GM21576 (cell line): ENCODE measurements around the gene PPP6R2.
"Not testable (repeated sequence)": the region's sequence is repeated elsewhere in the genome, so short reads cannot be mapped to it uniquely, and the experiment has no call there.

Experiments used
- ATAC-seq: cut with Tn5 transposase; IDR thresholded peaks from one replicate; pipeline ENCODE4 v1.9.1; 2021; ENCODE audit warnings: mild to moderate bottlenecking, moderate library complexity; ENCODE audit not compliant: unreplicated experiment

Gene PPP6R2

DNA sequence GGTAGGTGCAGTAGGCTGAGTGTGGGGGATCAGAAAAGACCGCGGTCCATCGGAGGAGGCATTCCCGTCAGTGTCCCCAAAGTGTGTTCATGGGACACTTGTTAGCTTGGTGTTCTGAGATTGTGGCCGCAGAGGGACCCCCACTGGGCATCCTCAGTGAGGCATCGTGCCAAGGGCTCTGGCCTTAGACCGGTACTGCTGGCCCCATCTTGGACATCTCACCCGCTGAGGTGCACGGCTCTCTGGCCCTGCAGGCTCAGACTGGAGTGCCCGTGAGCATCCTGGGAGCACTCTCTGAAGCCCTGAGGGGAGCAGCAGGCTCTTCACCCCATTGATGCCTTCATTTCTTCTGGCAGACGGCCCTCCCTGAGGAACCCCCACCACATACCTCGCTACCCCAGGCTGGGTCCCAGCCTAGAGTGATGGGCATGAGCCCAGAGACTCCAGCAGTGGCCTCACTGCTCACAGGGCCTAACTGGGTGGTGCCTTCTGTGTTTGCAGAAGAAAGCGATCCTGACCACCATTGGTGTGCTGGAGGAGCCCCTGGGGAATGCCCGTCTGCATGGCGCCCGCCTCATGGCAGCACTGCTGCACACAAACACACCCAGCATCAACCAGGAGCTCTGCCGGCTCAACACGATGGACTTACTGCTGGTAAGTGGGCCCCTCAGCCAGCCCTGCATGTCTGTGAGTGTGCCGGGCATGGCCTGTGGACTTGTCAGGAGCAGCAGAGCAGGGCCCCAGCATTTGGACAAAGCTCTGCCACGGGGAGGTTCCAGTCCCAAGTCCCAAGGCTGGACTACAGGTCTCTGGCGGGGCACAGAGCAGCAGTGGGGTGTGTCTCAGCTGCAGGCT is 80.1 kb downstream of the PPP6R2 start:
- ATAC-seq = no peak

GRCh38 chr22:50423956-50424355 is 80.8 kb downstream of the PPP6R2 start:
- ATAC-seq = no peak

DNA sequence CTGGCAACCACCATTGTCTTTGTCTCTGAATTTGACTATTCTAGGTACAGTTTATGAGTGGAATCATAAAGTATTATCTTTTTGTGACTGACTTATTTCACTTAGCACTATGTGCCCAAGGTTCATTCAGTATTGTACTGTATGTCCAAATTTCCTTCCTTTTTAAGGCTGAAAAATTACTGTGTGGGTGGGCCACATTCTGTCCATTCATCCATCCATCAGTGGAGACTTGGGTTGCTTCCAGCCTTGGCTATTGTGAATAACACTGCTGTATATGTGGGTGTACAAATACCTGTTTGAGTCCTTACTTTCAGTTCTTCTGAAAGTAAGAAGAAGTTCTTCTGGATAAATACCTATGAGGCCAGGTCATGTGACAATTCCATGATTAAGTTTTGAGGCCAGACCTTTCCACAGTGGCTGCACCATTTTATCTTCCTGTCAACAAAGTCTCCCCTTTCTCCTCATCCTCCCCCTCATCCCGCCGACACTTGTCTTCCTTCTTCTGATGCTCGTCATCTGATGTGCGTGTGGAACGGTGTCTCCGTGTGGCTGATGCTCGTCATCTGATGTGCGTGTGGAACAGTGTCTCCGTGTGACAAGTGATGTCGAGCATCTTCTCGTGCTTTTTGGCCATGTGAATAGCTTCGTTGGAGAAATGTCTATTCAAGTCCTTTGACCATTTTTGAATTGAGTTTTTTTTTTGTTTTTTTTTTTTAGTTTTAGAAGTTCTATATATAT is 82.2 kb downstream of the PPP6R2 start:
- ATAC-seq = no peak

DNA sequence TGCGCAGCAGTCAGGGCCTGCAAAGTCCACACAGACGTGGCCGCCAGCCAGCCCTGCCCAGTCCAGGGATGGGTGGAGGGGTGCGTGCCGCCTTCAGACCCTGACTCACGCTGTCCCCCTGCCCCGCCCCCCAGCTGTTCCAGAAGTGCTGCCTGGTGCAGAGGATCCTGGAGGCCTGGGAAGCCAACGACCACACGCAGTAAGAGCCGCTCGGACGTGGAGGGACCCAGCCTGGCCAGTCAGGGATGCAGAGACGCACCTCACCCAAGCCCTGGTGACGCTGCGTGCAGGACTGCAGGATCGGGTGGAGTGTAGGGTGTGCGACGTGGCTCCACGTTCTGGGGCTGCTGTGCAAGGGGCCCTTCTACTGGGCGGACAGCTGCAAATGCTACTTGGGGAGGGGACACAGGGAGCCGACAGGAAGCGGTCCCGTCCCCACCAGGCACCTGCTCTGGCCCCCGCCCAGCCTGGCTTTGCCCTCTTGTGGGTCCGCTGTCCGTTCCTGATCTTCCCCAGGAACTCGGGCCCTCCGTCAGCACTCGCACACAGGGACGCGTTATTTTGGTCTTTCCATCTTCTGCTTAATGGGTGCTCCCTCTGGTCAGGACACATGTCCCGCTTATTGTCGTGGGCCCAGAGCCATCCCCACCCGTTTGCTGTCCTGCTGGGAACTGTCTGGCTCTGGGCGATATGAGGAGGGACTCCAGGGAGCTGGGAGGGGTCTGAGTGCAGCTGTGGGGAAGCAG is 89.2 kb downstream of the PPP6R2 start:
- ATAC-seq = no peak

DNA sequence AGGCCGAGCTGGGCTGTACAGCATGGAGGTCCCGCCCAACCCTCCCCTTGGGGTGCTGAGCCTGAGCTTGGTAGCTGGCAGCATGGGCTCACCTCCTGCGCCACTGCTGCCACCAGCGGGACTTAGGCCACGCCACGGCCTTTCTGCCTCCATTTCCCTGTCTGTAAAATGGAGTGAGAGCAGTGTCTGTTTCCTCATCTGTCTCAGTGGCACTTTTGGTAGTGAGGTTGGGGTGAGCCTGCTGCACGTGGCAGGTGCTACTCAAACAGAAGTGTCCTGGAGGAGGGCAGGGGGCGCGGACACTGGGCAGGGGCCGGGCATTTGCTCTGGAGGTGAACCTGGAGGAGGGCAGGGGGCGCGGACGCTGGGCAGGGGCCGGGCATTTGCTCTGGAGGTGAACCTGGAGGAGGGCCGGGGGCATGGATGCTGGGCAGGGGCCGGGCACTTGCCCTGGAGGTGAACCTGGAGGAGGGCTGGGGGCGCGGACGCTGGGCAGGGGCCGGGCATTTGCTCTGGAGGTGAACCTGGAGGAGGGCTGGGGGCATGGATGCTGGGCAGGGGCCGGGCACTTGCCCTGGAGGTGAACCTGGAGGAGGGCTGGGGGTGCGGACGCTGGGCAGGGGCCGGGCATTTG is 89.9 kb downstream of the PPP6R2 start:
- not testable (repeated sequence) for ATAC-seq

- no peak for ATAC-seq
These were observed 91.7 kb downstream of the PPP6R2 start for GRCh38 chr22:50434849-50435248.

DNA sequence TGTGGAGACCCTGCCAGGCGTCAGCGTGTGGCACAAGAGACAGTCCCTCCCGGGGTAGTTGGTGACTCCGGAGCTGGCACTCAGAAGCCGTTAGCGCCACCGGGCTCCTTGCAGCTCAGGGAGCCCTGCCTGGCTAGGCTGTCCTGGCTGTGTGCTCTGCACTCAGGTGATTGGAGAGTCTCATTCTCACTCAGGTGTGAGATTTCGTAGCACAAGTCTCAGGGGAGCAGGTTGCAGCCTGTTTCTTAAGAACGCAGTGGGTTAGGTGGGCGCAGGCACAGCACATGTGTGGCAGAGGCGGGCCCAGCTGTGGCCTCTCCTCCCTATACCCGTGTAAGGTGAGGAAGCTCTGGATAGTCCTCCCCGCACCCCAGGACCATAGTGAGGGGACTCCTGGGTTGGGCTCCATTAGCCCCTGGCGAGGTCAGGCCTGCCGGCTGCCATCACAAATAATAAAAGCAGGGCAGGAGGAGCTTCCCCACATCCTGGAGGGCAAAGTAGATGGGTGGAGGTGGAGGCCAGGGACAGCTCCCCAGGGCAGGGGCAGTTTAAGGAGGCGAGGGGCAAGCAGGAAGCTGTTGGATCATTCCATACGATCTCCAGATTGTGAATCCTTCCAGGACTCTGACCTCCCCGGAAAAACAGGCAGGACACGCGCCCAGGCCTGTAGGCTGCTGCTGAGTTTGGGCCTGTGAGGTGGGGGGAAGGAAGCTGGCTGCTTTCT is 92.3 kb downstream of the PPP6R2 start:
- no peak for ATAC-seq

GRCh38 chr22:50436015-50436830 is 93.1 kb downstream of the PPP6R2 start:
- no peak for ATAC-seq

- ATAC-seq = no peak
These were observed 93.8 kb downstream of the PPP6R2 start for GRCh38 chr22:50436841-50437341.

- no peak for ATAC-seq
These were observed 94.6 kb downstream of the PPP6R2 start for GRCh38 chr22:50437511-50438304.

GRCh38 chr22:50438305-50439275 is 95.5 kb downstream of the PPP6R2 start:
- no peak for ATAC-seq

DNA sequence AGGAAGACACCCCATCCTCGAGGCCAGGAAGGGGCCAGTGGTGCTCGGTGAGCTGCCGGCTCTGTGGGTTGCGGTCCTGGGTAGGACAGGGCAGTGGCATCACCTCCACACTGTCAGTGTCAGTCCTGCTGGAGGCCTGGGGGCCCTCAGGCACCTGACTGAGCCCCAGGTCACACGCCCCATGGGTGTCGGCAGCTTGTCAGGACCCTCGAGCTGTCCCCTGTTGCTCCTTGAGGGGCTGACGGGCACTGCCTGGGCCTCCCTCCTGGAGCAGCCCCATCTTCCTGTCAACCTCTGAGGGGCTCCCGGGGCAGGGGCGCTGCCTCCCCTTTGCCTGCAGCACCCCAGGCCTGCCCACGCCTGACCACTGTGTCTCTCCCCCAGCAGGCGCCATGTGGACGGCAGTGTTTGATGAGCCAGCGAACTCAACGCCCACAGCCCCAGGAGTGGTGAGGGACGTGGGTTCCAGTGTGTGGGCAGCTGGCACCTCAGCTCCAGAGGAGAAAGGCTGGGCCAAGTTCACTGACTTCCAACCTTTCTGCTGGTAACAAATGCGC is 96.3 kb downstream of the PPP6R2 start:
- ATAC-seq = no peak

DNA sequence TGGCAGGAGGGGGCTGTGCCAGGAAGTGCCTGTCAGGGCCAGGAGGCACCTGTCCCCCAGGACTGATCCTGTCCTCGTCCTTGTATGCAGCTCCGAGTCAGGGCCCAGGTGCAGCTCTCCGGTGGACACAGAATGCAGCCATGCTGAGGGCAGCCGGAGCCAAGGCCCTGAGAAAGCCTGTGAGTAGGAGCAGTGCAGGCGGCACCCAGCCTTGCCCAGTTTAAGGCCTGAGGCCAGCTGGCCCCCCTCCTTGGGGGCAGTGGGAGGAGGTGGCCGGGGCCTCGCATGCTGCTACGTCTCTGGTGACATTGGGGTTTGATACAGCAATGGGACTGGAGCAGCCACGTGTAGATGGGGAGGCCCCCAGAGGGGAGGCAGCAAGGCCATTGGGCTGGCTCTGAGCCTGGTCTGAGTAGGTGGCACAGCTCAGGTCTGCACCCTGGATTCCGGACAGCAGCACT is 96.8 kb downstream of the PPP6R2 start:
- no peak for ATAC-seq

DNA sequence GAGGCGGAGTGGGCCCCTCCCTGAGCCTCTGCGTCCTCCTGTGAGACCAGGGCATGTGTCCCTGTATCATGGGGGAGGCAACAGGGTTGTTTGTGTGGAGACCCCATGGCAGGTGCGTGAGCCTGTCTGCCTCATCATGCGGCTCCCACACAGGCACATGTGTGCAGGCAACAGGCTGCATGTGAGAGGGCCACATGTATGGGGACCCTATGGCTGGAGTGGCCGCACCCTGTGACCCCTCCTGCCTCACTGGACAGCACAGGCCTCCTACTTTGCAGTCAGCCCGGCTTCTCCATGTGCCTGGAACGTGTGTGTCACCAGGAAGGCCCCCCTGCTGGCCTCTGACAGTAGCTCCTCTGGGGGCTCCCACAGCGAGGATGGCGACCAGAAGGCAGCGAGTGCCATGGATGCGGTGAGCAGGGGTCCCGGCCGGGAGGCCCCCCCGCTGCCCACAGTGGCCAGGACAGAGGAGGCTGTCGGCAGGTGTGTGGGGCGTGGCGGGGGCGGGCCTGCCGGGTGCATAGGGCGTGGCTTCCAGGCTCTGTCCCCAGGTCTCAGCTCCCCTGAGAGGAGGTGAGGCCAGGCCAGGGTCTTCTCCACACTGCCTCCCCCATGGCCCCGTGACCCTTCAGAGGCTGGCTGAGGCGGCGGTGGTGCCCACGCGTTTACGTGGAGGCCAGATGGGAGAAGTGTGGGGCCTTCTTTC is 97.6 kb downstream of the PPP6R2 start:
- ATAC-seq = no peak

GRCh38 chr22:50441428-50441993 is 98.4 kb downstream of the PPP6R2 start:
- no peak for ATAC-seq

DNA sequence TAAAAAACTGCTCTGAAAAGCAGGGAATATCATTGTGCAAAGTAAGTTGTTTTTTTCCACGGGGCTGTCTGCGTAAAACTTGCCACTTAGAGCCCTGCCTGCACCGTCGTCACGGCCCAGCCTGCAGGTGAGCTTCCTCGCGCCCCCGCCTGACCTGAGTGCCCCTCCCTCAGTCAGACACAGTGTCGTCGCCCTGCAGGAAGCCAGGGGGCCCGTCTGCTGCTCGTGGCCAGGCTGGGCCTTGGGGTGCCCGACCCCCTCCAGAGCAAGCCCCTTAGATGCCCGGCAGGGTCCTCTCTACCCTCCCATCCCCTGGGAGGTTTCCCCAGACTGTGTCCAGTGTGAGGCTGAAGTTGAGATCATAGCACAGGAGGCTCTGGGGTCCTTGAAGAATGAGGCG is 100.1 kb downstream of the PPP6R2 start:
- ATAC-seq = no peak
